Ascending aorta (tissue), 2 donors: ENCODE data around the gene ZYG11B. TPM values are rescaled to one million over a fixed set of nuclear protein-coding genes. Genes with fewer than 3 reads are reported as not detected.

Experiments used
- DNase-seq, 2 donors: peaks; one replicate each; pipeline ENCODE4 v3.0.0-alpha.2; 2019; ENCODE audit warnings: low spot score in 2 of 2
- H3K27ac ChIP-seq, 2 donors: fragments of 200-600 bp; sonication (generic); one replicate each; pipeline ENCODE4 v1.5.1; 2016 to 2017; ENCODE audit warnings: mild to moderate bottlenecking in 1 of 2
- H3K27me3 ChIP-seq: fragments of 200-600 bp; sonication (generic); one replicate; pipeline ENCODE4 v1.5.1; 2017
- H3K36me3 ChIP-seq, 2 donors: fragments of 200-600 bp; sonication (generic); one replicate each; pipeline ENCODE4 v1.5.1; 2016
- H3K4me1 ChIP-seq, 2 donors: fragments of 200-600 bp; sonication (generic); one replicate each; pipeline ENCODE4 v1.5.1; 2016 to 2017; ENCODE audit warnings: mild to moderate bottlenecking in 1 of 2
- H3K4me3 ChIP-seq, 2 donors: fragments of 200-600 bp; sonication (generic); one replicate each; pipeline ENCODE4 v1.5.1; 2016 to 2017; ENCODE audit warnings: mild to moderate bottlenecking in 1 of 2
- H3K9me3 ChIP-seq, 2 donors: fragments of 200-600 bp; sonication (generic); one replicate each; pipeline ENCODE4 v1.5.1; 2016
- CTCF ChIP-seq, 3 experiments: fragments of 200-600 bp in 2 of 3; fragments of 450-650 bp in 1 of 3; sonication (generic) in 2 of 3; IDR thresholded peaks; one replicate each; pipeline ENCODE4 v1.5.1; 2016 to 2019; ENCODE audit warnings: antibody characterized with exemption in 3 of 3, mild to moderate bottlenecking in 1 of 3, moderate library complexity in 1 of 3
- intact Hi-C: fragments of 100-400 bp; cut with DNase I; formaldehyde crosslinking; loops from one replicate; pipeline ENCODE4 v1.15.1; 2023
- total RNA-seq: library from RNA; depleted of rRNA; stranded (reverse); fragments of >200 nt; gene quantifications from one replicate; pipeline ENCODE4 v1.1.0, GENCODE V29; 2016

ZYG11B gene
- total RNA-seq = 17.5 TPM

- Histone ChIP-seq H3K27ac (peak within 1 kb of the TSS; percentile 69 to 82), H3K4me1 (peaks cover 7 to 8% of the 10 kb centered on the region in 2 donors), H3K9me3 (no peaks in the 10 kb centered on the region), H3K4me3 (peak within 1 kb of the TSS; percentile 90 to 91), H3K27me3 (no peaks in the 10 kb centered on the region), H3K36me3 (no peaks in the 10 kb centered on the region)
- intact Hi-C loops = loop anchor here (1.0 to 10.0 kb wide), 2 partner anchors 23 to 198 kb away; partner anchors contain the start of genes ECHDC2 and SCP2
- peak; percentile 38 to 92 for DNase-seq
- TF ChIP-seq CTCF (IDR thresholded peaks at IDR 0.05) = no peak
These were observed at the start of gene ZYG11B for GRCh38 chr1:52726265-52727113. ZYG11B (plus strand) TSS chr1:52726453; CDS start chr1:52726654, 201 bp downstream.

GRCh38 chr1:52677076-52677806 is 49.0 kb upstream of the ZYG11B start:
- Histone ChIP-seq H3K27ac (no peak overlapping the region), H3K9me3 (no peaks in the 10 kb centered on the region), H3K27me3 (no peaks in the 10 kb centered on the region), H3K4me3 (no peak overlapping the region), H3K36me3 (no peaks in the 10 kb centered on the region), H3K4me1 (no peaks in the 10 kb centered on the region)
- TF ChIP-seq CTCF (IDR thresholded peaks at IDR 0.05) = no peak
- intact Hi-C loops = no loop called here
- DNase-seq = peak in 1 of 2 donors; percentile 18

- intact Hi-C loops = no loop called here
- Histone ChIP-seq H3K4me1 (no peaks in the 10 kb centered on the region), H3K36me3 (no peaks in the 10 kb centered on the region), H3K9me3 (no peaks in the 10 kb centered on the region), H3K4me3 (no peak overlapping the region), H3K27ac (no peak overlapping the region), H3K27me3 (no peaks in the 10 kb centered on the region)
- peak in 1 of 2 donors; percentile 8 for DNase-seq
- no peak for TF ChIP-seq CTCF (IDR thresholded peaks at IDR 0.05)
These were observed 47.2 kb upstream of the ZYG11B start for GRCh38 chr1:52679048-52679447.

- Histone ChIP-seq H3K27ac (no peak overlapping the region), H3K4me1 (no peaks in the 10 kb centered on the region), H3K36me3 (no peaks in the 10 kb centered on the region), H3K9me3 (no peaks in the 10 kb centered on the region), H3K27me3 (no peaks in the 10 kb centered on the region), H3K4me3 (no peak overlapping the region)
- intact Hi-C loops = no loop called here
- no peak for DNase-seq
- TF ChIP-seq CTCF (IDR thresholded peaks at IDR 0.05) = no peak
These were observed 46.8 kb upstream of the ZYG11B start for GRCh38 chr1:52679498-52679897.

- no peaks in the 10 kb centered on the region for H3K27me3 ChIP-seq
- no peaks in the 10 kb centered on the region for H3K36me3 ChIP-seq
- intact Hi-C loops = no loop called here
- H3K4me1 ChIP-seq = no peaks in the 10 kb centered on the region
- H3K27ac ChIP-seq = no peak overlapping the region
- H3K9me3 ChIP-seq = no peaks in the 10 kb centered on the region
- DNase-seq = peak in 1 of 2 donors; percentile 15
- no peak for TF ChIP-seq CTCF (IDR thresholded peaks at IDR 0.05)
- H3K4me3 ChIP-seq = no peak overlapping the region
These were observed 45.9 kb upstream of the ZYG11B start for GRCh38 chr1:52680353-52680752.
